GM12875 (cell line): ENCODE measurements around the gene C20orf204.
A peak's percentile ranks its signal among the peaks of the same experiment; 100 is the strongest.

Experiments
- H3K4me3 ChIP-seq: one replicate; pipeline ENCODE4 v1.5.1; 2011; ENCODE audit warnings: low read depth, low read length, control low read depth
- TF ChIP-seq, protein P1 (sequence below): IDR thresholded peaks from 2 replicates; pipeline ENCODE4 v1.5.1; 2011; ENCODE audit warnings: low read depth, mild to moderate bottlenecking, control low read depth, inconsistent platforms, low read length, moderate library complexity, borderline replicate concordance; ENCODE audit not compliant: insufficient read depth

C20orf204 gene

DNA sequence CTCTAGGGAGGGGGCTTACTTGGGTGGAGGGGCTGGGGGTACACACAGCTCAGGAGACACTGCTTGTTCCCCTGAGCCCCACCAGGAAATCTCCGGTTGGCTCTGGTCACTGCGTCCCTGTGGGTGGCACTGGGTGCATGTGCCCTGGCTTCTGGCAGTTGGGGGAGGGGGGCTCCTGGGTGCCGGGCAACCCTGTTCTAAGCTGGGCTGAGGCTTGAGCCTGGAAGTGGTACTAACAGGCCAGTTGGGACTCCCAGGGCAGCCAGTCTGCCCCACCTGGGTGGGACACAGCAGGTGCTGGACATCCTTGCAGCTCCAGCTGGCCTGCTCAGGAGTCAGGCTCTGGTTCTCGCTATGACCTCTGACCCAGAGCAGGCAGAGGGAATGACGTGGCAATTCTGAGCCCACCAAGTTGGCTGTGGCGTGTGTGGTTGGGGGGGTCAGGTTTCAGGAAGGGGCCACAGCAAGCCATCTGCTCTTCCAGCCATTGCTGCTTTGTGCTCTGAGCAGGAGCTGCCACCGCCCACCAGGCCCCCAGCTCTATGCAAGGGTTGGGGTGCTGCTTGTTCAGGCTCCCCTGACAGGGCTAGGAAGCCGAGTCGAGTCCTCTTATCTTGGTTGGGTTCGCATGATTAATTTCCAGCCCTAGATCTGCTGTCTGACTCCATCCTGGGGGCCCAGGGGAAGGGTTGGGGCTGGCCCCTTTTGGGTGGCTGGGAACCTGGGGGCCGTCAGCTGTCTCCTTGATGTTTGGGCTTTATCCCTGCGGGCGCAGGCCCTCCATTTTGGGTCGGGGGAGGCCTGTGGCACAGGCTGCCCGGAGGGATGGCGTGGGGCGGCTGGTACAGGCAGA lies 590 bp downstream of the C20orf204 start:
- no peak overlapping the region for H3K4me3 ChIP-seq
- TF ChIP-seq, protein P1, sequence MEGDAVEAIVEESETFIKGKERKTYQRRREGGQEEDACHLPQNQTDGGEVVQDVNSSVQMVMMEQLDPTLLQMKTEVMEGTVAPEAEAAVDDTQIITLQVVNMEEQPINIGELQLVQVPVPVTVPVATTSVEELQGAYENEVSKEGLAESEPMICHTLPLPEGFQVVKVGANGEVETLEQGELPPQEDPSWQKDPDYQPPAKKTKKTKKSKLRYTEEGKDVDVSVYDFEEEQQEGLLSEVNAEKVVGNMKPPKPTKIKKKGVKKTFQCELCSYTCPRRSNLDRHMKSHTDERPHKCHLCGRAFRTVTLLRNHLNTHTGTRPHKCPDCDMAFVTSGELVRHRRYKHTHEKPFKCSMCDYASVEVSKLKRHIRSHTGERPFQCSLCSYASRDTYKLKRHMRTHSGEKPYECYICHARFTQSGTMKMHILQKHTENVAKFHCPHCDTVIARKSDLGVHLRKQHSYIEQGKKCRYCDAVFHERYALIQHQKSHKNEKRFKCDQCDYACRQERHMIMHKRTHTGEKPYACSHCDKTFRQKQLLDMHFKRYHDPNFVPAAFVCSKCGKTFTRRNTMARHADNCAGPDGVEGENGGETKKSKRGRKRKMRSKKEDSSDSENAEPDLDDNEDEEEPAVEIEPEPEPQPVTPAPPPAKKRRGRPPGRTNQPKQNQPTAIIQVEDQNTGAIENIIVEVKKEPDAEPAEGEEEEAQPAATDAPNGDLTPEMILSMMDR, result no peak

DNA sequence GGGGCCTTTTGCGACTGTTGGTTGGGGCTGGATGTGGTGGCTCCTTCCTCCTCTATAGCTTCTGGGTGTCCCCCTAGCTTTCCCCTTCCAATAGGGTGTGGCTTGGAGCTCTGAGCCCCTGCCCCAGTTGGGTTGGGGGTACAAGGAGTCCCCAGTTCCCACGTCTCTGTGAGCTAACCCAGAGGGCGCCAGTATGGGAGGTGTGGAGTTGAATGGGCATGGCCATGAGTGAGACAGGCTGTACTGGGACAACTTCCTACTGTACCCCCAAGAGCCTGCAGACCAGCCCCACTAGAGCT lies 1.2 kb downstream of the C20orf204 start:
- H3K4me3 ChIP-seq, result no peak overlapping the region

DNA sequence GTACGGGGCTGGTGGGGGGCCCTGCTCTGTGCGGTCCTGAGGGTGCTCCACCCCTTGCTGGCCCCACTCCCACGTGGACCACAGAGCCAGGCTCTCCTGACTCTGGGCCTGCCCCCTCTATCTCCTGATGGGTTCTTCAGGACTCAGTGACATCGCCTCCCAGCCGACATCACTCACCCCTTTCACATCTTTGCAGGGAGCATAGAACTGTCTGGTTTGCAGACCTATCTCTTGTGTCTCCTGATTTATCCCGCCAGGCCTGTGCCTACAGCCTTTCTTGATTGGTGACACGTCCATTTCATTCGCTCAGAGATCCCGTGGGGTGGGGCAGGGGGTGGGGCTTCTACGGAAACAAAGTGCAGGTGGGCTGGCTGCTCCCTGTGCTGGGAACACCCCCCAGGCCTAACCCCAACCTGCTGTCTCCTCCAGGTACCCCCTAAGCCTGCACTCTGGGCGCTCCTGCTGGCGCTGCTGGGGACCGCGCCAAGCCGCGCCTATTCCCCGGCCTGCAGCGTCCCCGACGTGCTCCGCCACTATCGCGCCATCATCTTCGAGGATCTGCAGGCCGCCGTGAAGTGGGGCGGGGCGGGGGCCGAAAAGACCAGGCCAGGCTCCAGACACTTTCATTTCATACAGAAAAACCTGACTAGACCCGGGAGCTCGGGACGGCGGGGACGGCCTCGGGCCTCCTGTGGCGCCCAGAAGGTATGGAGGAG lies 1.7 kb downstream of the C20orf204 start:
- TF ChIP-seq, protein P1, result no peak
- H3K4me3 ChIP-seq, result no peak overlapping the region

More for the DNA sequence above, 1.2 kb downstream of the C20orf204 start:
- TF ChIP-seq, protein P1, result no peak

DNA sequence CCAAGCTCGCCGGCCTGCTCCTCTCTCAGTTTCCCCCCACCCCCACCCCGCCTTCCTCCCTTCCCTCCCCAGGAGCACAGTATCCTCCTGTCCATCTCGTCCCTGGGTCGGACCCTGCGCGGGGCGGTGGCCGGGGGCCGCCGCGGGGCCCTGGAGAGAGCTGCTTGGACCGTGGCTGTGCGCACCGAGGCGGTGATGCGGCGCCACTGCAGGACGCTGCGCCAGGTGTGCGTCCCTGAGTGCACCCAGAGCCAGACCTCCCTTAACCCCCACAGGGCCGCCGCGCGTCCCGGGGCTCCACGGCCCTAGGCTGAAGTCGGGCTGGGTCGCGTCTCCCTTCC lies 2.2 kb downstream of the C20orf204 start:
- TF ChIP-seq, protein P1, result no peak
- peak overlapping the region; percentile 45 for H3K4me3 ChIP-seq

DNA sequence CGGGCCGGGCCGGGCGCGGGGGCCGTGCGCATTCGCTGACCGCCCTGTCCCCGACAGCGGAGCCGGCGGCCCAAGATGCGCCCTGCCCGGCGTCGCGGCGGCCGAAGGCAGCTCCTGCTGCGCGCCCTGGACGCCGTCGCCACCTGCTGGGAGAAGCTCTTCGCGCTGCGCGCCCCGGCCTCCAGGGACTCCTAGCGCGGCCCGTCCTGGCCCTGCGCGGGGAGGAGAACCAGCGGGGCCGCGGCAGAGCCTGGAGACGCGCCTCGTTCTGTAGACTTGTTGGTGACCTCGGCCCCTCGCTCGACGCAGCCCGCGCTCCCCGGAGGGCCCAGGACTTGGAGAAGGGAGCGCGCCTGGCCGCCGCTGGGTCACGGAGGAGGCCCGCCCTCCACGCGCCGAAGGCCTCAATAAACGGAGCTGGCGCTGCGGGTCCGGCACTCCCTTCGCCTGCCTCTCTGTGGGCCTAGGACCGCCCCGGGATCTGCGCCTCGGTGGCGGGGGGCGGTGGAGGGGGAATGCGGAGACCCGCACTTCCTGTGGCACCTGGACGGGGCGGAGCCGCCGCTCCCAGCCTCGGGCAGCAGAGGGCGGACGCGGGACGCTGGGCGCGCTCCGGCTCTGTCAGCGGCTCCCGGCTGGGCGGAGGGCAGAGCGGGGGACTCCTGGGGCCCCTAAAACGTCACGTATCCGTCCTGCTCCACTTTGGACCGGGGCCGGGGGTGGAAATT lies 2.7 kb downstream of the C20orf204 start:
- TF ChIP-seq, protein P1, result peak; percentile 87
- H3K4me3 ChIP-seq, result peak overlapping the region; percentile 45

DNA sequence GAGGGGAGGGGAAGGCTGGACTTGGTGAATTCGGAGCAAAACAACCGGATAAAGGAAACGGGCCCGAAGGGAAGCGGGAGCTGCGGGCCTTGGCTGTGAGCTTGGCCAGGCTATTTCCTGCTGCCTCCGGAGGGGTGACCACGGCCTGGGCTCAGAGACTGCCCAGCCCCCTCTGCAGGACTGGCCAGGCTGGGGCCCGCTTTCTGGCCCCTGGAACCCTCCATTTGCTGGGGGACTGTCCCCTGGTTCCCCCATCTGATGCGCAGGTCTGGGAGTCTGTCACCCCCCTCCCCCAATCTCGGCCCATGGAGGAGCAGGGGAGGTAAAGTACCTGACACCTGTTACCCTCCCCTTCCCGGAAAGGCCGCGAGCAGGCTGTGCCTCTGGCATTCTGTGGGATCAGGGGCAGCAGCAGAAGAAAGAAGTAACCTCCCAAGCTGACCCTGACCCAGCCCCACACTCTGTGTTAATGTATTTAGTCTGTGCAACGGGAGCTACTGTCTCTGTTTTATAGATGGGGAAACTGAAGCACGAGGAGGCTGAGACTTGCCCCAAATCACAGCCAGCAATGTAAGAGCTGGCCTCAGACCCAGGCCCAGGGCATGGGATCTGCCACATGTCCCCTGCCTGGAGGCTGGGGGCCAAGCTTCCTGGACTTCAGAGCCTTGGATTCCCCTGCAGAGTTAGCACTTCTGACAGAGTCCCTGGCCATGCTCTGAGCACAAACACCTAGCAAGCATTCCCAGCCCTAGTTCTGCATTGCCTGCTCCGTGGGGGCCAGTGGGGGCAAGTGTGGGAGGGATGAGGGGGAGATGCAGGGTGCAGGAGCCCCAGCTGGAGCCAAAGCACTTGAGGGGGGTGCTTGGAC lies 3.5 kb downstream of the C20orf204 start:
- TF ChIP-seq, protein P1, result no peak
- peak overlapping the region; percentile 45 for H3K4me3 ChIP-seq
